GM12878 (cell line): ENCODE results near the gene SIK2. TPM values are rescaled to one million over a fixed set of nuclear protein-coding genes. Genes with fewer than 3 reads are reported as not detected.
A peak's percentile ranks its signal among the peaks of the same experiment; 100 is the strongest.

ENCODE experiments used
- ATAC-seq: fragments of 200-7000 bp; cut with Tn5 transposase; 3 replicates; pipeline ENCODE4 v1.9.1; 2020; ENCODE audit warnings: mild to moderate bottlenecking, moderate library complexity
- BruUV-seq: library from RNA; stranded (reverse); fragments of 400-500 nt; replicated peaks from 2 replicates; lab custom pipeline; 2021; lab: Mats Ljungman, UMichigan
- CTCF ChIA-PET: fragments of 300-600 bp; sonication (Branson Sonifier 250); formaldehyde crosslinking; extraction: SDS; loops from one replicate; lab custom pipeline; 2021; ENCODE audit warnings: inconsistent platforms; lab: Yijun Ruan, JAX
- POLR2A ChIA-PET: fragments of 350-600 bp; formaldehyde crosslinking; extraction: SDS; loops from one replicate; lab custom pipeline; 2021; ENCODE audit warnings: inconsistent platforms; lab: Charles Lee
- RAD21 ChIA-PET: fragments of 300-600 bp; sonication (Branson Sonifier 250); formaldehyde crosslinking; loops from one replicate; lab custom pipeline; 2023; ENCODE audit warnings: antibody characterized with exemption; ENCODE audit not compliant: unreplicated experiment; lab: Charles Lee
- SMC1A ChIA-PET: fragments of 300-600 bp; sonication (Branson Sonifier 250); formaldehyde crosslinking; loops from one replicate; lab custom pipeline; 2023; ENCODE audit not compliant: unreplicated experiment, uncharacterized antibody; lab: Charles Lee
- DNase-seq: peaks from one replicate; pipeline ENCODE4 v3.0.0-alpha.2; 2011; ENCODE audit warnings: low read depth, low spot score
- FAIRE-seq: peaks from 3 replicates; lab custom pipeline; 2011; peaks lifted over from hg19 to GRCh38; lab: Jason Lieb, UNC
- H2AFZ ChIP-seq: 2 replicates; pipeline ENCODE4 v1.6.0; 2011; ENCODE audit warnings: low read depth, low read length, control low read depth; ENCODE audit not compliant: control insufficient read depth
- H3K27ac ChIP-seq: 2 replicates; pipeline ENCODE4 v1.5.1; 2011; ENCODE audit warnings: control low read depth; ENCODE audit not compliant: control insufficient read depth, insufficient read depth
- H3K27me3 ChIP-seq, 2 experiments: replicated peaks in 1 of 2; 2 replicates each; pipeline versions ENCODE4 v1.6.0 to v1.6.1; 2011; ENCODE audit warnings: low read length in 1 of 2; ENCODE audit not compliant: control insufficient read depth in 2 of 2, insufficient read depth in 2 of 2
- H3K36me3 ChIP-seq, 2 experiments: 2 replicates each; pipeline ENCODE4 v1.5.1; 2011; ENCODE audit warnings: low read length in 1 of 2; ENCODE audit not compliant: control insufficient read depth in 2 of 2, insufficient read depth in 2 of 2
- H3K4me1 ChIP-seq: 2 replicates; pipeline ENCODE4 v1.6.1; 2011; ENCODE audit warnings: mild to moderate bottlenecking, low read length, moderate library complexity, mixed read lengths; ENCODE audit not compliant: control insufficient read depth, insufficient read depth
- H3K4me2 ChIP-seq: 2 replicates; pipeline ENCODE4 v1.6.0; 2011; ENCODE audit warnings: control low read depth; ENCODE audit not compliant: control insufficient read depth, insufficient read depth
- H3K4me3 ChIP-seq: fragments of 200-600 bp; sonication (generic); 2 replicates; pipeline ENCODE4 v1.5.1; 2016
- H3K79me2 ChIP-seq: 2 replicates; pipeline ENCODE4 v1.6.0; 2011; ENCODE audit warnings: low read length; ENCODE audit not compliant: control insufficient read depth, insufficient read depth
- H3K9ac ChIP-seq: 2 replicates; pipeline ENCODE4 v1.8.0; 2011; ENCODE audit warnings: low read length, control low read depth, mixed read lengths; ENCODE audit not compliant: control insufficient read depth, insufficient read depth
- H3K9me3 ChIP-seq: replicated peaks from 3 replicates; pipeline ENCODE4 v1.5.1; 2011; ENCODE audit warnings: mild to moderate bottlenecking, low read length; ENCODE audit not compliant: control insufficient read depth, insufficient read depth
- H4K20me1 ChIP-seq: 2 replicates; pipeline ENCODE4 v1.6.0; 2011; ENCODE audit not compliant: control insufficient read depth, insufficient read depth
- DPF2 ChIP-seq: fragments of 450-650 bp; IDR thresholded peaks from 2 replicates; pipeline ENCODE4 v1.6.1; 2017; ENCODE audit warnings: mild to moderate bottlenecking
- RELA ChIP-seq: fragments of 450-650 bp; IDR thresholded peaks from 2 replicates; pipeline ENCODE4 v1.8.0; 2014; ENCODE audit warnings: borderline replicate concordance; ENCODE audit not compliant: partially characterized antibody
- WGBS: methylation state at CpG from one replicate; pipeline ENCODE4 v1.1.6; 2016; ENCODE audit warnings: low lambda C conversion rate; ENCODE audit not compliant: insufficient replicate concordance, insufficient coverage; ENCODE audit errors: missing lambda C conversion rate; 5-methylcytosine and 5-hydroxymethylcytosine counted together
- in situ Hi-C: fragments of 300-500 bp; cut with MboI; formaldehyde crosslinking; loops from 9 replicates; pipeline ENCODE4 v1.14.3; 2018; ENCODE audit warnings: mixed read lengths
- intact Hi-C: fragments of 100-400 bp; cut with micrococcal nuclease; formaldehyde crosslinking; loops from one replicate; pipeline ENCODE4 v1.14.2; 2022; ENCODE audit not compliant: unreplicated experiment
- polyA plus RNA-seq, 11 experiments: library from polyadenylated mRNA; depleted of rRNA in 4 of 11; unstranded in 6 of 11; stranded (reverse) in 5 of 11; fragments of >200 nt; fragmentation: Nextera tagmentation in 4 of 11; fragmentation: Illumina TruSeq in 1 of 11; extraction: Ambion mirVana in 4 of 11; extraction: Trizol in 1 of 11; gene quantifications; 1 replicate in 1 of 11; 2 replicates in 10 of 11; pipeline versions ENCODE4 v1.2.1 to v1.2.3, GENCODE V29; 2011 to 2016; ENCODE audit warnings: inconsistent platforms in 2 of 11, missing spikeins in 2 of 11, low read depth in 1 of 11
- total RNA-seq, 4 experiments: library from RNA; depleted of rRNA in 3 of 4; stranded (reverse); fragments of >200 nt in 3 of 4; fragmentation: Illumina TruSeq in 1 of 4; extraction: Trizol in 1 of 4; gene quantifications; 2 replicates each; pipeline versions ENCODE4 v1.2.1 to v1.2.3, GENCODE V29; 2013 to 2021
- TF ChIP-seq, protein P1 (sequence below): fragments of 450-650 bp; IDR thresholded peaks from 2 replicates; pipeline ENCODE4 v1.6.1; 2016; ENCODE audit warnings: mild to moderate bottlenecking
- TF ChIP-seq, protein P2 (sequence below): IDR thresholded peaks from 2 replicates; pipeline ENCODE4 v1.6.1; 2012; ENCODE audit warnings: mild to moderate bottlenecking, low read depth, low read length
- TF ChIP-seq, protein P3 (sequence below): fragments of 450-650 bp; IDR thresholded peaks from 2 replicates; pipeline ENCODE4 v1.6.1; 2016; ENCODE audit warnings: mild to moderate bottlenecking, moderate library complexity, borderline replicate concordance

SIK2 gene
- total and polyA plus RNA-seq, 10 of the 15 experiments (the other 5 are each of a cell fraction or from before 2014, with no cell fraction given), result 0.97 to 14.2 (median 4.5) TPM

DNA sequence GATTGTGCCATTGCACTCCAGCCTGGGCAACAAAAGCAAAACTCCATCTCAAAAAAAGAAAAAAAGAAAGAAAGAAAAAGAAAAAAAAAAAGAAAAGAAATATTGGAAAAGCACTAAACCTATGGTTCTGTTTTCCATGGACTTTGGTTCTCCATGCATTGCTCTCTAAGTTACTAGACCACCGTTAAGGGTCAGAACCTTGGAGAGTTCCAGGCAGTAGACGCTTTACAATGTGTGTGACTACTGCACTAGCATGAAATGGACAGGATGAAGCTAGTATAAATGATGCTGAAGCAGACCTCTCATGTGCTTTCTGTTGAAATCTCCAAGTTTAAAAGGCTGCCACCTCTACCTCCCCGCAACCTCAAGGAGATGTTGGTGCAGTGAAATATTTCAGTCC, 63.5 kb downstream of the SIK2 start:
- H3K4me2 ChIP-seq, result no peak overlapping the region
- intact Hi-C loops, result no loop called here
- no peaks in the 10 kb centered on the region for H3K27me3 ChIP-seq
- no peak for TF ChIP-seq RELA
- TF ChIP-seq, protein P1, sequence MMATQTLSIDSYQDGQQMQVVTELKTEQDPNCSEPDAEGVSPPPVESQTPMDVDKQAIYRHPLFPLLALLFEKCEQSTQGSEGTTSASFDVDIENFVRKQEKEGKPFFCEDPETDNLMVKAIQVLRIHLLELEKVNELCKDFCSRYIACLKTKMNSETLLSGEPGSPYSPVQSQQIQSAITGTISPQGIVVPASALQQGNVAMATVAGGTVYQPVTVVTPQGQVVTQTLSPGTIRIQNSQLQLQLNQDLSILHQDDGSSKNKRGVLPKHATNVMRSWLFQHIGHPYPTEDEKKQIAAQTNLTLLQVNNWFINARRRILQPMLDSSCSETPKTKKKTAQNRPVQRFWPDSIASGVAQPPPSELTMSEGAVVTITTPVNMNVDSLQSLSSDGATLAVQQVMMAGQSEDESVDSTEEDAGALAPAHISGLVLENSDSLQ, result no peak
- TF ChIP-seq, protein P2, sequence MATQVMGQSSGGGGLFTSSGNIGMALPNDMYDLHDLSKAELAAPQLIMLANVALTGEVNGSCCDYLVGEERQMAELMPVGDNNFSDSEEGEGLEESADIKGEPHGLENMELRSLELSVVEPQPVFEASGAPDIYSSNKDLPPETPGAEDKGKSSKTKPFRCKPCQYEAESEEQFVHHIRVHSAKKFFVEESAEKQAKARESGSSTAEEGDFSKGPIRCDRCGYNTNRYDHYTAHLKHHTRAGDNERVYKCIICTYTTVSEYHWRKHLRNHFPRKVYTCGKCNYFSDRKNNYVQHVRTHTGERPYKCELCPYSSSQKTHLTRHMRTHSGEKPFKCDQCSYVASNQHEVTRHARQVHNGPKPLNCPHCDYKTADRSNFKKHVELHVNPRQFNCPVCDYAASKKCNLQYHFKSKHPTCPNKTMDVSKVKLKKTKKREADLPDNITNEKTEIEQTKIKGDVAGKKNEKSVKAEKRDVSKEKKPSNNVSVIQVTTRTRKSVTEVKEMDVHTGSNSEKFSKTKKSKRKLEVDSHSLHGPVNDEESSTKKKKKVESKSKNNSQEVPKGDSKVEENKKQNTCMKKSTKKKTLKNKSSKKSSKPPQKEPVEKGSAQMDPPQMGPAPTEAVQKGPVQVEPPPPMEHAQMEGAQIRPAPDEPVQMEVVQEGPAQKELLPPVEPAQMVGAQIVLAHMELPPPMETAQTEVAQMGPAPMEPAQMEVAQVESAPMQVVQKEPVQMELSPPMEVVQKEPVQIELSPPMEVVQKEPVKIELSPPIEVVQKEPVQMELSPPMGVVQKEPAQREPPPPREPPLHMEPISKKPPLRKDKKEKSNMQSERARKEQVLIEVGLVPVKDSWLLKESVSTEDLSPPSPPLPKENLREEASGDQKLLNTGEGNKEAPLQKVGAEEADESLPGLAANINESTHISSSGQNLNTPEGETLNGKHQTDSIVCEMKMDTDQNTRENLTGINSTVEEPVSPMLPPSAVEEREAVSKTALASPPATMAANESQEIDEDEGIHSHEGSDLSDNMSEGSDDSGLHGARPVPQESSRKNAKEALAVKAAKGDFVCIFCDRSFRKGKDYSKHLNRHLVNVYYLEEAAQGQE, result peak; percentile 76
- TF ChIP-seq DPF2, result no peak
- TF ChIP-seq, protein P3, sequence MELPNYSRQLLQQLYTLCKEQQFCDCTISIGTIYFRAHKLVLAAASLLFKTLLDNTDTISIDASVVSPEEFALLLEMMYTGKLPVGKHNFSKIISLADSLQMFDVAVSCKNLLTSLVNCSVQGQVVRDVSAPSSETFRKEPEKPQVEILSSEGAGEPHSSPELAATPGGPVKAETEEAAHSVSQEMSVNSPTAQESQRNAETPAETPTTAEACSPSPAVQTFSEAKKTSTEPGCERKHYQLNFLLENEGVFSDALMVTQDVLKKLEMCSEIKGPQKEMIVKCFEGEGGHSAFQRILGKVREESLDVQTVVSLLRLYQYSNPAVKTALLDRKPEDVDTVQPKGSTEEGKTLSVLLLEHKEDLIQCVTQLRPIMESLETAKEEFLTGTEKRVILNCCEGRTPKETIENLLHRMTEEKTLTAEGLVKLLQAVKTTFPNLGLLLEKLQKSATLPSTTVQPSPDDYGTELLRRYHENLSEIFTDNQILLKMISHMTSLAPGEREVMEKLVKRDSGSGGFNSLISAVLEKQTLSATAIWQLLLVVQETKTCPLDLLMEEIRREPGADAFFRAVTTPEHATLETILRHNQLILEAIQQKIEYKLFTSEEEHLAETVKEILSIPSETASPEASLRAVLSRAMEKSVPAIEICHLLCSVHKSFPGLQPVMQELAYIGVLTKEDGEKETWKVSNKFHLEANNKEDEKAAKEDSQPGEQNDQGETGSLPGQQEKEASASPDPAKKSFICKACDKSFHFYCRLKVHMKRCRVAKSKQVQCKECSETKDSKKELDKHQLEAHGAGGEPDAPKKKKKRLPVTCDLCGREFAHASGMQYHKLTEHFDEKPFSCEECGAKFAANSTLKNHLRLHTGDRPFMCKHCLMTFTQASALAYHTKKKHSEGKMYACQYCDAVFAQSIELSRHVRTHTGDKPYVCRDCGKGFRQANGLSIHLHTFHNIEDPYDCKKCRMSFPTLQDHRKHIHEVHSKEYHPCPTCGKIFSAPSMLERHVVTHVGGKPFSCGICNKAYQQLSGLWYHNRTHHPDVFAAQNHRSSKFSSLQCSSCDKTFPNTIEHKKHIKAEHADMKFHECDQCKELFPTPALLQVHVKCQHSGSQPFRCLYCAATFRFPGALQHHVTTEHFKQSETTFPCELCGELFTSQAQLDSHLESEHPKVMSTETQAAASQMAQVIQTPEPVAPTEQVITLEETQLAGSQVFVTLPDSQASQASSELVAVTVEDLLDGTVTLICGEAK, result no peak
- H3K9me3 ChIP-seq, result no peaks in the 10 kb centered on the region
- ChIA-PET CTCF (no interaction called here), SMC1A (interaction anchor here (0.7 kb wide), 1 partner anchor 38 kb away, joined by 3 read pairs; no protein-coding TSS in a partner anchor), POLR2A (no interaction called here), RAD21 (no interaction called here)
- in situ Hi-C loops, result no loop called here
- no peak overlapping the region for H3K4me3 ChIP-seq
- no peak for ATAC-seq
- no peaks in the 10 kb centered on the region for H3K36me3 ChIP-seq
- H3K9ac ChIP-seq, result no peak overlapping the region
- no peaks in the 10 kb centered on the region for H3K4me1 ChIP-seq
- 85% methylated on average over 3 of the region's 3 CpGs for WGBS
- no peak for DNase-seq
- no peaks in the 10 kb centered on the region for H3K79me2 ChIP-seq
- H2AFZ ChIP-seq, result no peak overlapping the region
- no peak for FAIRE-seq
- no TSS peak for BruUV-seq
- no peaks in the 10 kb centered on the region for H4K20me1 ChIP-seq
- no peak overlapping the region for H3K27ac ChIP-seq
